NB4 (cell line): ENCODE measurements around the gene SYNM.
"Not testable (repeated sequence)": the region's sequence is repeated elsewhere in the genome, so short reads cannot be mapped to it uniquely, and the experiment has no call there.

Experiments used
- CTCF ChIP-seq: IDR thresholded peaks from one replicate; pipeline ENCODE4 v1.5.1; 2012; ENCODE audit warnings: low read depth, low read length
- MYC ChIP-seq: IDR thresholded peaks from 2 replicates; pipeline ENCODE4 v1.6.1; 2011; ENCODE audit warnings: low read depth, low read length
- POLR2A ChIP-seq: IDR thresholded peaks from 2 replicates; pipeline ENCODE4 v1.6.1; 2011; ENCODE audit warnings: mild to moderate bottlenecking; ENCODE audit not compliant: insufficient read length; ENCODE audit errors: extremely low read depth

- TF ChIP-seq CTCF, POLR2A, MYC: not testable (repeated sequence)
These were observed 29.7 kb upstream of the SYNM start for GRCh38 chr15:99075059-99075652.
